ENCODE measurements around the gene CLEC9A. TPM values are rescaled to one million over a fixed set of nuclear protein-coding genes. Genes with fewer than 3 reads are reported as not detected.

Gene CLEC9A
- total RNA-seq, 3 donors from 2014 or later (not counting 1 experiment from before 2014, with no cell fraction given) = 1.9 TPM; not detected in 2

- no peak for ATAC-seq
- H3K27ac Mint-ChIP-seq = no peak overlapping the region
- intact Hi-C loops (cut with micrococcal nuclease) = no loop called here
Observed at GRCh38 chr12:10095971-10096370, 65.5 kb downstream of the CLEC9A start.

GRCh38 chr12:10097521-10097920 is 67.0 kb downstream of the CLEC9A start:
- no peak overlapping the region for H3K4me3 ChIP-seq (ENCODE audit: low read length)
- H3K27ac ChIP-seq (ENCODE audit: low read length) = no peak overlapping the region
- H3K27me3 Mint-ChIP-seq (ENCODE audit: low read depth in 2 of 2) = no peaks in the 10 kb centered on the region
- H3K27me3 ChIP-seq (ENCODE audit: control insufficient read depth, insufficient read depth, low read length) = peaks cover 7% of the 10 kb centered on the region
- no peak overlapping the region for H3K4me3 Mint-ChIP-seq
- H3K4me1 Mint-ChIP-seq = peaks cover 0 to 6% of the 10 kb centered on the region in 2 donors
- H3K36me3 Mint-ChIP-seq = no peaks in the 10 kb centered on the region
- H3K27ac Mint-ChIP-seq = no peak overlapping the region
- H3K4me1 ChIP-seq (ENCODE audit: control insufficient read depth, insufficient read depth, low read length) = peaks cover 3% of the 10 kb centered on the region
- intact Hi-C loops (cut with micrococcal nuclease) = no loop called here
- DNase-seq (no peak), ATAC-seq (no peak)
- H3K36me3 ChIP-seq (ENCODE audit: control insufficient read depth, insufficient read depth, low read length) = no peaks in the 10 kb centered on the region
- 57% methylated on average over 2 of the region's 3 CpGs for WGBS (ENCODE audit: insufficient coverage)
- no peaks in the 10 kb centered on the region for H3K9me3 ChIP-seq (ENCODE audit: control insufficient read depth, insufficient read depth, low read length)
- TF ChIP-seq CTCF (IDR thresholded peaks at IDR 0.05) = no peak
- no peaks in the 10 kb centered on the region for H3K9me3 Mint-ChIP-seq

More at GRCh38 chr12:10095971-10096370, 65.5 kb downstream of the CLEC9A start:
- no peaks in the 10 kb centered on the region for H3K36me3 Mint-ChIP-seq
- no peak for DNase-seq
- no peaks in the 10 kb centered on the region for H3K36me3 ChIP-seq (ENCODE audit: control insufficient read depth, insufficient read depth, low read length)
- 91% methylated on average over 3 of the region's 3 CpGs for WGBS (ENCODE audit: insufficient coverage)
- H3K4me3 Mint-ChIP-seq = no peak overlapping the region
- H3K4me1 Mint-ChIP-seq = no peaks in the 10 kb centered on the region
- H3K27ac ChIP-seq (ENCODE audit: low read length) = no peak overlapping the region
- no peaks in the 10 kb centered on the region for H3K9me3 Mint-ChIP-seq
- no peaks in the 10 kb centered on the region for H3K4me1 ChIP-seq (ENCODE audit: control insufficient read depth, insufficient read depth, low read length)
- H3K27me3 ChIP-seq (ENCODE audit: control insufficient read depth, insufficient read depth, low read length) = peaks cover 7% of the 10 kb centered on the region
- no peak for TF ChIP-seq CTCF (IDR thresholded peaks at IDR 0.05)
- no peak overlapping the region for H3K4me3 ChIP-seq (ENCODE audit: low read length)
- peaks cover 0 to 1% of the 10 kb centered on the region in 2 donors for H3K27me3 Mint-ChIP-seq (ENCODE audit: low read depth in 2 of 2)
- H3K9me3 ChIP-seq (ENCODE audit: control insufficient read depth, insufficient read depth, low read length) = no peaks in the 10 kb centered on the region

GRCh38 chr12:10098791-10099190 is 68.3 kb downstream of the CLEC9A start, which contains the start of gene CLEC1A:
Gene CLEC1A, minus strand, starts transcription at chr12:10098985. Its CDS starts 63 bp downstream, at chr12:10098922.
- H3K27me3 ChIP-seq (ENCODE audit: control insufficient read depth, insufficient read depth, low read length) = peaks cover 7% of the 10 kb centered on the region
- WGBS (ENCODE audit: insufficient coverage) = 89% methylated on average over 10 of the region's 10 CpGs
- no peak within 1 kb of the TSS for H3K4me3 ChIP-seq (ENCODE audit: low read length)
- H3K4me3 Mint-ChIP-seq = no peak within 1 kb of the TSS
- H3K36me3 Mint-ChIP-seq = peaks cover 5% of the 10 kb centered on the region
- peaks cover 3 to 5% of the 10 kb centered on the region in 2 donors for H3K27me3 Mint-ChIP-seq (ENCODE audit: low read depth in 2 of 2)
- H3K9me3 ChIP-seq (ENCODE audit: control insufficient read depth, insufficient read depth, low read length) = no peaks in the 10 kb centered on the region
- no peak within 1 kb of the TSS for H3K27ac ChIP-seq (ENCODE audit: low read length)
- peaks cover 3% of the 10 kb centered on the region for H3K4me1 ChIP-seq (ENCODE audit: control insufficient read depth, insufficient read depth, low read length)
- no peaks in the 10 kb centered on the region for H3K36me3 ChIP-seq (ENCODE audit: control insufficient read depth, insufficient read depth, low read length)
- H3K27ac Mint-ChIP-seq = no peak within 1 kb of the TSS
- intact Hi-C loops (cut with micrococcal nuclease) = no loop called here
- DNase-seq (no peak), ATAC-seq (no peak)
- peaks cover 0 to 6% of the 10 kb centered on the region in 2 donors for H3K4me1 Mint-ChIP-seq
- H3K9me3 Mint-ChIP-seq = peaks cover 0 to 3% of the 10 kb centered on the region in 2 donors
- TF ChIP-seq CTCF (IDR thresholded peaks at IDR 0.05) = no peak

- Mint-ChIP-seq H3K27me3 (ENCODE audit: low read depth in 2 of 2) (peaks cover 6 to 10% of the 10 kb centered on the region in 2 donors), H3K27ac (no peak overlapping the region), H3K36me3 (peaks cover 6% of the 10 kb centered on the region), H3K9me3 (peaks cover 0 to 4% of the 10 kb centered on the region in 2 donors), H3K4me3 (no peak overlapping the region), H3K4me1 (peaks cover 0 to 6% of the 10 kb centered on the region in 2 donors)
- DNase-seq = no peak
- Histone ChIP-seq H3K4me3 (ENCODE audit: low read length) (no peak overlapping the region), H3K36me3 (ENCODE audit: control insufficient read depth, insufficient read depth, low read length) (no peaks in the 10 kb centered on the region), H3K4me1 (ENCODE audit: control insufficient read depth, insufficient read depth, low read length) (peaks cover 3% of the 10 kb centered on the region), H3K9me3 (ENCODE audit: control insufficient read depth, insufficient read depth, low read length) (no peaks in the 10 kb centered on the region), H3K27me3 (ENCODE audit: control insufficient read depth, insufficient read depth, low read length) (peaks cover 2% of the 10 kb centered on the region), H3K27ac (ENCODE audit: low read length) (no peak overlapping the region)
- no peak for TF ChIP-seq CTCF (IDR thresholded peaks at IDR 0.05)
- no peak for ATAC-seq
- intact Hi-C loops (cut with micrococcal nuclease) = no loop called here
- WGBS (ENCODE audit: insufficient coverage) = 89% methylated on average over 5 of the region's 5 CpGs
Observed at GRCh38 chr12:10101042-10101579, 70.6 kb downstream of the CLEC9A start.

Measured in natural killer cell (primary cell).